GM21723 (cell line): ENCODE data around the gene SMARCD1.

Source experiments
- ATAC-seq: cut with Tn5 transposase; IDR thresholded peaks from one replicate; pipeline ENCODE4 v1.9.1; 2021; ENCODE audit warnings: mild to moderate bottlenecking, moderate library complexity; ENCODE audit not compliant: unreplicated experiment

The SMARCD1 gene

GRCh38 chr12:50103767-50104321, 18.7 kb downstream of the SMARCD1 start, which contains the start of gene GPD1:
Gene GPD1 (plus strand): TSS chr12:50104008. CDS start chr12:50104051, 43 bp downstream.
- ATAC-seq = no peak

GRCh38 chr12:50104417-50105366, 19.6 kb downstream of the SMARCD1 start:
- no peak for ATAC-seq

DNA sequence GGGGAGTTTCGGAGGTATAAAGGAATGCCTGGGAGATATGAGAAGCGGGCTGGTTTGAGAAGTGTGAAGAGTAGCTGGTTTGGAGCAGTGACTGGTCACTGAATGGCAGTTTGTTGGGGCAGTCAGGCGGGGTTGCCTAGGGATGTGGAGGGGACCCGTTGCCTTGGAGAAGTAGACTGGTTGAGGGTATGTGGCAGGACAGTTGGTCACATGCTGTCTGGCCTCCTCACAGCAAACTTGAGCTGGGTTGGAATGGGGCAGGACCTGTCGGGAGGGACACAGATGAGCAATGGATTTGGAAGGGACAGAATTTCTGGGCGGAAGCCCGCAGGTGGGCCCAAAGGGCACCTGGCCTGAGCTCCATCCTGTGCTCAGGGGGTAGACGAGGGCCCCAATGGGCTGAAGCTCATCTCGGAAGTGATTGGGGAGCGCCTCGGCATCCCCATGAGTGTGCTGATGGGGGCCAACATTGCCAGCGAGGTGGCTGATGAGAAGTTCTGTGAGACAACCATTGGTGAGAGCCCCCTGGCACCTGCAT, 20.8 kb downstream of the SMARCD1 start:
- no peak for ATAC-seq

DNA sequence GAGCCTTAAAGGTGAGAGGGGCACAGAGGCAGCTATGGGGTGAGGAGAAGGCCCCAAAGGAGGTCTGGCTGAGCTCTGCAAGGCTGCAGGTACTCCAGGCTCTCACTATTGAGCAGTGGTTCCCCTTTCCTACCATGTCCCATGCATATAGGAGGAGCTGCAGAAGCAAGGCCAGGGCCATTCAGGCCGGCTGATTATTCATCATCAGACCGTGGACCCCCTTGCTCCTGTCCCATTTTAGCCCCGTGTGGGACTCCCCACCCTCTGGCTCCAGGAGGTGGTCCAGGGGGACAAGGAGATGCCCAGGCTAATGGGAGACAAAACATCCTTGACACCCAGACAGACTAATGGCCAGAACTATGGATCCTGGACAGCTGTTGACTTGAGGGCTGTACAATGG, 21.8 kb downstream of the SMARCD1 start:
- ATAC-seq = no peak

GRCh38 chr12:50107416-50108268, 22.5 kb downstream of the SMARCD1 start:
- no peak for ATAC-seq

GRCh38 chr12:50109319-50109718, 24.2 kb downstream of the SMARCD1 start:
- no peak for ATAC-seq

GRCh38 chr12:50110127-50110761, 25.1 kb downstream of the SMARCD1 start:
- peak; percentile 15 for ATAC-seq

DNA sequence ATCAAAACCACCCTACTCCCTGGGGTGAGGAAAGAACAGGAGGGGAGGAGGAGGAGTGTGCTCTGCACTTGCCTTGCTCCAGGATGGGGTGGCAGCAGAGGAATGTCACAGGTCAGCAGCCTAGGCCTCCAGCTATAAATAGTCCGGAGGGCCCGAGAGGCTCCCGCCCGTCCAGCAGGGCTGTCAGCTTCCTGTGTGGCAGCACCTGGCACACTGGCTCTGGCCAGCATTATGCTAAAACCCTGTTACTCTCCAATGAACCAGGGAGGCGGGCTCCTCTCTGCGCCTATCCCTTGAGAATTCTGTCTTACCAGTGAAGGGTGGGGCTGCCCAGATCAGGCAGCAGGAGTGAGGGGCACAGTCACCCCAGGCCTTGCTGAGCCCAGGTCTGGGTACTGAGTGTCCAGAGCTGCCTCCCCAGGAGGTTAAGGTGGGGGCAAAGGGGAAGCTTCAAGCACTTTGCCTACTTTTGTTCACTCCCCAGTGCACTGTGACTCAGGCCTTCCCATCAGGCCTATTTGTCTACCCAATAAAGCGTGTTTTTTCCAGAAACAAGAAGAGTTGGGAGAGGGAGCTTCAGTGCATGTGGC, 25.7 kb downstream of the SMARCD1 start:
- no peak for ATAC-seq

DNA sequence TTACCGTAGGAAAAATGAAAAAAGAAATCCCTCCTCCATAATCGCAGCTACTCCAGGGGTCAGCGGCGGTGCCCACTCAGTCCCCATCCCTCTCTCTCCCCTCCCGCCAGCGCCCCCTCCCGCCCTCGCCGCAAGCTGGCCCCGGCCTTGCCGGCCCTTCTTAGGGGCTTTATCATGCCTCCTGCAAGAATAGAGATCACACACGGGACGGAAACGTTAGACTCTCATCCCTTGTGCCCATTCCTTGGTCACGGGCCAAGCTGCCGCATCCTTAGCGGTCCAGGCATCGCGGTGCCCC, 26.2 kb downstream of the SMARCD1 start:
- ATAC-seq = peak; percentile 7

- ATAC-seq = peak; percentile 72
These were observed 26.7 kb downstream of the SMARCD1 start, which contains the start of gene COX14 for GRCh38 chr12:50111693-50112455. Gene COX14 (plus strand): TSS chr12:50112236. CDS start chr12:50120044, 7,808 bp downstream.

DNA sequence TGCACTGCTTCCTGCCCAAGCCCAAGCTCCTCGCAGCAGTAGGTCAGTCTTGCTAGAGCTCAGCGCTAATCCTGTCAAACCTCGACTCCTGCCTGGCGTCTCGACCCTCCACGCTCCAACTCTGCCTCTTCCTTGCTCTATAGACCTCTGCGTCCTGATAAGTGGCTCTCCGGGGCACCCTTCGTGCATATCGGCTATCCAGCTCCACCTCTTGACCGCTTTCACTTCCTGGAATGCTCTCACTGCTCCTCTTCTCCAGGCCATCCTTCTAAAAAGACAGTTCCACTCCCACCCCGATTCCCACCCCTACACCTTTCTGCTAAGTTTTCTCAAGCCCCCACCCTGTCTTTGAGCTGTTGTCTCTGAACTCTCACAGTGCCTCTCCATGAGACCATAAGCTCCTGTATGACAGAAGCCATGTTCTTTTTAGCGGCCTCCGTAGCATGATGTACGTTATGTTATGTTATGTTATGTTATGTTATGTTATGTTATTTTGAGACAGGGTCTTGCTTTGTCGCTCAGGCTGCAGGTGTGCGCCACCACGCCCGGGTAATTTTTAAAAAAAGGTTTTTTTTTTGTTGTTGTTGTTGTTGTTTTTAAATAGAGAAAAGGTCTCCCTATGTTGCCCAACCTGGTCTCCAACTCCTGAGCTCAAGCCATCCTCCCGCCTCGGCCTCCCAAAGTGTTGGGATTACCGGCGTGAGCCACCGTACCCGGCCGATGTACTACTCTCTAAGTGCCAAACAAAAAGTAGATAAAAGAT, 27.5 kb downstream of the SMARCD1 start:
- no peak for ATAC-seq

- no peak for ATAC-seq
These were observed 32.0 kb downstream of the SMARCD1 start for GRCh38 chr12:50117057-50117622.

DNA sequence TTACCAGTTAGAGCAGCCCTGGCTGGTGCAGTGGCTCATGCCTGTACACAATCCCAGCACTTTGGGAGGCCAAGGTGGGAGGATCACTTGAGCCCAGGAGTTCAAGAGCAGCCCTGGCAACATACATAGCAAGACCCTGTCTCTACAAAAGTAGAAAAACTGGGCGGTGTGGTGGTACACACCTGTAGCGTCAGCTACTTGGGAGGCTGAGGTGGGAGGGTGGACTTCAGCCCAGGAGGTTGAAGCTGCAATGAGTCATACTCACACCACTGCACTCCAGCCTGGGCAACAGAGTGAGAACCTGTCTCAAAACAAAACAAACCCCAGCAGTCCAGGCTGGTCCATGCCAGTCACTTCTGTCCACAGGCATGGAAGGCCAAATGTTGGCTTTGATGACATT, 34.2 kb downstream of the SMARCD1 start:
- ATAC-seq = no peak

GRCh38 chr12:50120521-50120920, 35.4 kb downstream of the SMARCD1 start:
- no peak for ATAC-seq

DNA sequence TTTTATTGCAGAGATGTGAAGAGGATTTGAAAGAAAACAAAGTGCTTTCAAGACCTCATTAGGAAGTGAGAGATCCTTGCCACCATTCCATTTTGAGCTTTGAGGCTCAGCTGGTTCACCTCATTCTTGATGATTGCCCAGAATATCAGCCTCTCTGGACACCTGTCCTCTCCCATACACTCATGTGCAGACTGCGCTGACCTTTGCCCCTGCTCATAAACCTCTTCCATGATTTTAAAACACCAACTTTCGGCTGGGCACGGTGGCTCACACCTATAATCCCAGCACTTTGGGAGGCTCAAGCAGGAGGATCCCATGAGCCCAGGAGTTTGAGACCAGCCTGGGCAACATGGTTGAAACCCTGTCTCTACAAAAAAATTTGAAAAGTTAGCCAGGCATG, 35.8 kb downstream of the SMARCD1 start:
- ATAC-seq = no peak

- no peak for ATAC-seq
These were observed 36.5 kb downstream of the SMARCD1 start for GRCh38 chr12:50121641-50122040.

- ATAC-seq = no peak
These were observed 38.1 kb downstream of the SMARCD1 start for GRCh38 chr12:50123203-50123602.

DNA sequence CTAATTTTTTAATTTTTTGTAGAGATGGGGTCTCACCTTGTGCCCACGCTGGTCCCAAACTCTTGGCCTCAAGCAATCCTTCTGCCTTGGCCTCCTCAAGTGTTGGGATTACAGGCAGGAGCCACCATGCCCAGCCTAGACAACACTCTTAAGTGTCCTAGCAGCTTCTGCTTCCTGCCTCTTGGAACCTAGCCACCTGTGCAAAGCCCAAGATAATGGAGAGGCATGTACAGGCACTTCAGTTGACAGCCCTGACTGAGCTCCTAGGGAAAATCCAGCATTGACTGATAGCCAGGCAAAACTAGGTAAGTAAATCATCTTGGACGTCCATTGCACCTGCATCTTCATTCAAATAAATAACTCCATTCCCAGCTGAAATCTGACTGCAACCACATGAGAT, 42.4 kb downstream of the SMARCD1 start:
- no peak for ATAC-seq
